GM12875 (cell line): ENCODE results near the gene AATK.

Source experiments
- H3K4me3 ChIP-seq: one replicate; pipeline ENCODE4 v1.5.1; 2011; ENCODE audit warnings: low read depth, low read length, control low read depth
- CTCF ChIP-seq: IDR thresholded peaks from 2 replicates; pipeline ENCODE4 v1.5.1; 2011; ENCODE audit warnings: low read depth, mild to moderate bottlenecking, control low read depth, inconsistent platforms, low read length, moderate library complexity, borderline replicate concordance; ENCODE audit not compliant: insufficient read depth

AATK gene

GRCh38 chr17:81187586-81188490 lies 21.8 kb upstream of the AATK start:
- TF ChIP-seq CTCF, result no peak

GRCh38 chr17:81187120-81187519 lies 21.1 kb upstream of the AATK start:
- no peak for TF ChIP-seq CTCF
- no peak overlapping the region for H3K4me3 ChIP-seq

More at GRCh38 chr17:81187586-81188490, 21.8 kb upstream of the AATK start:
- H3K4me3 ChIP-seq, result no peak overlapping the region

GRCh38 chr17:81186203-81186602 lies 20.2 kb upstream of the AATK start:
- no peak for TF ChIP-seq CTCF

GRCh38 chr17:81184555-81184954 lies 18.5 kb upstream of the AATK start:
- no peak for TF ChIP-seq CTCF
- H3K4me3 ChIP-seq, result no peak overlapping the region

More at GRCh38 chr17:81186203-81186602, 20.2 kb upstream of the AATK start:
- H3K4me3 ChIP-seq, result no peak overlapping the region

- no peak overlapping the region for H3K4me3 ChIP-seq
- no peak for TF ChIP-seq CTCF
These were observed 17.8 kb upstream of the AATK start for GRCh38 chr17:81183807-81184206.

GRCh38 chr17:81183316-81183715 lies 17.3 kb upstream of the AATK start:
- no peak overlapping the region for H3K4me3 ChIP-seq
- no peak for TF ChIP-seq CTCF

GRCh38 chr17:81182596-81182995 lies 16.6 kb upstream of the AATK start:
- H3K4me3 ChIP-seq, result no peak overlapping the region
- TF ChIP-seq CTCF, result no peak
